ENCODE results near the gene FAN1. TPM values are rescaled to one million over a fixed set of nuclear protein-coding genes. Genes with fewer than 3 reads are reported as not detected.
A peak's percentile ranks its signal among the peaks of the same experiment; 100 is the strongest.

FAN1 gene
- total RNA-seq, 4 donors from 2014 or later: 16.2 to 45.5 (median 22.8) TPM

- no peak overlapping the region for H3K4me3 ChIP-seq
- WGBS: 92% methylated on average over 5 of the region's 5 CpGs
- peaks cover 7% of the 10 kb centered on the region for H3K4me1 ChIP-seq
- no peaks in the 10 kb centered on the region for H3K27me3 ChIP-seq
- no peak overlapping the region for H3K27ac ChIP-seq
- H3K9me3 ChIP-seq: no peaks in the 10 kb centered on the region
- TF ChIP-seq POLR2A (IDR thresholded peaks at IDR 0.05) (no peak), CTCF (IDR thresholded peaks at IDR 0.05) (no peak), POLR2AphosphoS5 (IDR thresholded peaks at IDR 0.05) (no peak), EP300 (IDR thresholded peaks at IDR 0.05) (no peak)
- no peak for DNase-seq (ENCODE audit: low spot score in 2 of 2)
- peaks cover 86% of the 10 kb centered on the region for H3K36me3 ChIP-seq
Measured at GRCh38 chr15:30919877-30920550, 16.3 kb downstream of the FAN1 start.

- 85% methylated on average over 4 of the region's 4 CpGs for WGBS
- Histone ChIP-seq H3K4me1 (peaks cover 7% of the 10 kb centered on the region), H3K9me3 (no peaks in the 10 kb centered on the region), H3K27me3 (no peaks in the 10 kb centered on the region), H3K27ac (no peak overlapping the region), H3K36me3 (peaks cover 91% of the 10 kb centered on the region), H3K4me3 (no peak overlapping the region)
- TF ChIP-seq CTCF (IDR thresholded peaks at IDR 0.05) (no peak), EP300 (IDR thresholded peaks at IDR 0.05) (no peak), POLR2AphosphoS5 (IDR thresholded peaks at IDR 0.05) (no peak)
- DNase-seq (ENCODE audit: low spot score in 2 of 2): no peak
Measured at GRCh38 chr15:30921106-30921505, 17.4 kb downstream of the FAN1 start.

GRCh38 chr15:30921781-30922479 lies 18.2 kb downstream of the FAN1 start:
- DNase-seq (ENCODE audit: low spot score in 2 of 2): no peak
- WGBS: 78% methylated on average over 8 of the region's 9 CpGs

GRCh38 chr15:30922480-30923311 lies 19.0 kb downstream of the FAN1 start:
- H3K4me3 ChIP-seq: no peak overlapping the region
- no peak for DNase-seq (ENCODE audit: low spot score in 2 of 2)
- peak overlapping the region; percentile 75 for H3K27ac ChIP-seq
- TF ChIP-seq POLR2A (IDR thresholded peaks at IDR 0.05) (no peak), CTCF (IDR thresholded peaks at IDR 0.05) (no peak), EP300 (IDR thresholded peaks at IDR 0.05) (no peak), POLR2AphosphoS5 (IDR thresholded peaks at IDR 0.05) (no peak)
- H3K27me3 ChIP-seq: no peaks in the 10 kb centered on the region
- H3K9me3 ChIP-seq: no peaks in the 10 kb centered on the region
- peaks cover 95% of the 10 kb centered on the region for H3K36me3 ChIP-seq
- peaks cover 7% of the 10 kb centered on the region for H3K4me1 ChIP-seq
- WGBS: 60% methylated on average over 14 of the region's 14 CpGs

More at GRCh38 chr15:30921781-30922479, 18.2 kb downstream of the FAN1 start:
- TF ChIP-seq POLR2A (IDR thresholded peaks at IDR 0.05) (no peak), POLR2AphosphoS5 (IDR thresholded peaks at IDR 0.05) (no peak), CTCF (IDR thresholded peaks at IDR 0.05) (no peak), EP300 (IDR thresholded peaks at IDR 0.05) (no peak)
- H3K9me3 ChIP-seq: no peaks in the 10 kb centered on the region
- peak overlapping the region; percentile 75 for H3K27ac ChIP-seq
- no peaks in the 10 kb centered on the region for H3K27me3 ChIP-seq
- peaks cover 94% of the 10 kb centered on the region for H3K36me3 ChIP-seq
- peaks cover 7% of the 10 kb centered on the region for H3K4me1 ChIP-seq
- no peak overlapping the region for H3K4me3 ChIP-seq

GRCh38 chr15:30923429-30923828 lies 19.7 kb downstream of the FAN1 start:
- no peaks in the 10 kb centered on the region for H3K27me3 ChIP-seq
- TF ChIP-seq POLR2A (IDR thresholded peaks at IDR 0.05): no peak
- no peak for TF ChIP-seq EP300 (IDR thresholded peaks at IDR 0.05)
- no peak for TF ChIP-seq CTCF (IDR thresholded peaks at IDR 0.05)
- TF ChIP-seq POLR2AphosphoS5 (IDR thresholded peaks at IDR 0.05): no peak
- no peaks in the 10 kb centered on the region for H3K9me3 ChIP-seq
- H3K27ac ChIP-seq: peak overlapping the region; percentile 75
- H3K4me3 ChIP-seq: no peak overlapping the region
- WGBS: 76% methylated on average over 7 of the region's 7 CpGs
- no peak for DNase-seq (ENCODE audit: low spot score in 2 of 2)
- H3K4me1 ChIP-seq: peaks cover 7% of the 10 kb centered on the region
- H3K36me3 ChIP-seq: peaks cover 91% of the 10 kb centered on the region

Measured in suprapubic skin (tissue), 4 donors.